NT2/D1 (cell line): ENCODE results near the gene TMEM63A.
A peak's percentile ranks its signal among the peaks of the same experiment; 100 is the strongest.
"Not testable (repeated sequence)": the region's sequence is repeated elsewhere in the genome, so short reads cannot be mapped to it uniquely, and the experiment has no call there.

Experiments used
- DNase-seq: peaks from one replicate; pipeline ENCODE4 v3.0.0-alpha.2; 2011; ENCODE audit warnings: low read depth, low spot score
- H3K27me3 ChIP-seq: 2 replicates; pipeline ENCODE4 v1.6.0; 2011; ENCODE audit warnings: mild to moderate bottlenecking; ENCODE audit not compliant: insufficient read length, insufficient read depth
- H3K36me3 ChIP-seq: 2 replicates; pipeline ENCODE4 v1.6.1; 2011; ENCODE audit warnings: mild to moderate bottlenecking, low read length, mixed read lengths; ENCODE audit not compliant: insufficient read depth, insufficient read length
- H3K4me1 ChIP-seq: 2 replicates; pipeline ENCODE4 v1.5.1; 2011; ENCODE audit not compliant: insufficient read depth, insufficient read length
- H3K4me3 ChIP-seq: 2 replicates; pipeline ENCODE4 v1.5.1; 2011; ENCODE audit warnings: low read depth; ENCODE audit not compliant: insufficient read length
- H3K9ac ChIP-seq: 2 replicates; pipeline ENCODE4 v1.6.0; 2011; ENCODE audit warnings: low read depth; ENCODE audit not compliant: insufficient read length
- H3K9me3 ChIP-seq: 2 replicates; pipeline ENCODE4 v1.5.1; 2011; ENCODE audit warnings: mild to moderate bottlenecking, low read length; ENCODE audit not compliant: insufficient read depth
- SUZ12 ChIP-seq: IDR thresholded peaks from 2 replicates; pipeline ENCODE4 v1.6.1; 2011; ENCODE audit not compliant: insufficient read length, insufficient read depth; ENCODE audit errors: extremely low read depth
- YY1 ChIP-seq: IDR thresholded peaks from 2 replicates; pipeline ENCODE4 v1.6.1; 2011; ENCODE audit not compliant: insufficient read length, insufficient read depth
- ZNF274 ChIP-seq: IDR thresholded peaks from 2 replicates; pipeline ENCODE4 v1.6.1; 2011; ENCODE audit warnings: mild to moderate bottlenecking, low read depth, low read length

Gene TMEM63A

DNA sequence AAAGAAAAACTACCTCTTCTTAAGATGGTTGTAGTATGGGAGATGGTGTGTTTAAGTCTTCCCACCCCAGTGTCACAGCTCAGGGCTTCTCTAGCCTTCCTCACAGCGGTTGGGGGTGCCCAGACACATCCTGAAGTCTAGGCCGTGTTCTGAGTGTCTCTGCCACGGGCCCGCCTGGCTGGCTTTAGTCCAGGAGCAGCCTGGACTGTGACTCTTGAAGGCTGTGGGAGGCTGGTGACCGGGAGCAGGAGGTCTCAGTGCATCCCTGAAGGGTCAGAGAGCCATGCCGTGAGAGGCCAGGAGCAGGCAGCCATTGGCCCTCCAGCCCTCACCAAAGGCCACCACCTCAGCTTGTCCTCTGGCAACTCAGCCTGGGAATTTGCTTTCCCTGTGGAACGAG, 67.8 kb downstream of the TMEM63A start:
- Histone ChIP-seq H3K36me3 (peaks cover 34% of the 10 kb centered on the region), H3K4me1 (peaks cover 20% of the 10 kb centered on the region), H3K9ac (no peak overlapping the region), H3K27me3 (peaks cover 3% of the 10 kb centered on the region), H3K9me3 (no peaks in the 10 kb centered on the region), H3K4me3 (no peak overlapping the region)
- TF ChIP-seq SUZ12 (no peak), YY1 (no peak), ZNF274 (no peak)
- no peak for DNase-seq

DNA sequence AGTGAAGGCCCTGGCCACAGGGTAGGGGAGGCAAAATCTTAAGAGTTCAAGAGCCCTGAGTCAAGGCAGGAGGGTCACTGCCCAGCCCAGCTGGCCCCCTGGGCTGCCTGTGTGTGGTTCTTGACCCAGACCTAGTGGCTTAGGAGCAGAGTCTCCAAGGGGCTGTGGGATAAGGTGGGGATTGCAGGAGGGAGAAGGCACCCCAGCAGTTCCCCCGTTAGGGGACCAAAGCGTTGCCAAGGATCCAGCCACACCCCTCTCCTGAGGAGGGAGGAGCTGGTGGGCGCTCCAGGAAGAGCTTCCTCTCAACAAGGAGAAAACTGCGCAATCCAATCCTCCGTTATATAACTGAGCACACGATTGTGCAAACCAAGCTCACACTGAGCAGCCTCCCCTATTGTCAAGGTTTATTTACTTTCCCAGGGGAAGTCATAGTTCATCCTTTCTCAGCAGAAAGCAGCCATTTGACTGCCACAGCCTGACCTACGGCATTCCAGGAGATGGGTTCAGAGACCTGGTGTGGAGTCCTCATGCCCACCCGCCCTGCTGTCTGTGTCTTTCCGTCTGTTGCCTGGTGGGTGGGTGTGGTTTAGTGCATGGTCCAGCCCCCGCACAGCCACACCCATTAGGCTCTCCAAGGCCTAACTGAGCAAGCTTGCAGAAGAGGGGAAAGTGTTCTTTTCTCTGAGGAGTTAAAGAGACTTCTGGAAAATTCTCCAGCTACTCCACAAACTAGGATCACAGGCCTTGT, 68.8 kb downstream of the TMEM63A start:
- no peak for TF ChIP-seq SUZ12
- no peak for TF ChIP-seq YY1
- TF ChIP-seq ZNF274 = no peak
- no peak overlapping the region for H3K4me3 ChIP-seq
- H3K36me3 ChIP-seq = peaks cover 33% of the 10 kb centered on the region
- H3K4me1 ChIP-seq = peaks cover 20% of the 10 kb centered on the region
- no peak for DNase-seq
- H3K27me3 ChIP-seq = peaks cover 13% of the 10 kb centered on the region
- no peak overlapping the region for H3K9ac ChIP-seq
- H3K9me3 ChIP-seq = no peaks in the 10 kb centered on the region

DNA sequence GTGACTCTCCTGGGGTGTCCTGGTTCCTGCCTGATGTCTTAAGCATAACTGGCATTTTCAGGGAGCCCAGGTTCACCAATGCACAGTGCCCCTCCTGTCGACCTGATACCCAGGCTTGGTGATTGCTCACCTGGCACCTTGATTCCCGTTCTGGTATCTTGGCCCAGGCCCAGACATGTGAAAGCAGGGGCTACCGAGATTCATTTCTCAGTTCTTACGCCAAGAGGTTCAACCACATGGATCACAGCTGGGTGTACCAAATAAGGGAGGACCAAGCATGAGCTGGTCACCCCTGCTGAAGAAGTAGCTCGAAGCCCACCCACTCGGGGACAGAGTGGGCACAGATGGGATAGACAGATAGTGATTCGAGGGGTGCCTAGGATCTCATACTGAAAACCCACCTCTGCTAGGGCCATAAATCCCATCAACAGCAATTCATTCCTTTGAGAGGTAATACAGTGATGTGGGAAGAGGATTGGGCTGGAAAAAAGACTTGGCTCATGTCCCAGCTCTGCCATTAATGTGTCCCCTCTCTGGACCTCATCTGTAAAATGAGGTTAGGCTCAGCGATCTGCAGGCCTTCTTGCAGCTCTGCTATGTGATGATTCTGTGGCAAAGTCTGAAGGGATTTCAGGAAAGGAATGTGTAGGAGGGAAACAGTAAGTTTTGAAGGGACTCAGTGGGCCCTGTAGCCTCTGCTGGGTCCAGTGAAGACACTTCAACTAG, 69.5 kb downstream of the TMEM63A start:
- no peak overlapping the region for H3K9ac ChIP-seq
- H3K36me3 ChIP-seq = peaks cover 33% of the 10 kb centered on the region
- TF ChIP-seq YY1 = no peak
- TF ChIP-seq ZNF274 = no peak
- TF ChIP-seq SUZ12 = no peak
- peaks cover 18% of the 10 kb centered on the region for H3K4me1 ChIP-seq
- peaks cover 15% of the 10 kb centered on the region for H3K27me3 ChIP-seq
- no peaks in the 10 kb centered on the region for H3K9me3 ChIP-seq
- DNase-seq = no peak
- H3K4me3 ChIP-seq = no peak overlapping the region

DNA sequence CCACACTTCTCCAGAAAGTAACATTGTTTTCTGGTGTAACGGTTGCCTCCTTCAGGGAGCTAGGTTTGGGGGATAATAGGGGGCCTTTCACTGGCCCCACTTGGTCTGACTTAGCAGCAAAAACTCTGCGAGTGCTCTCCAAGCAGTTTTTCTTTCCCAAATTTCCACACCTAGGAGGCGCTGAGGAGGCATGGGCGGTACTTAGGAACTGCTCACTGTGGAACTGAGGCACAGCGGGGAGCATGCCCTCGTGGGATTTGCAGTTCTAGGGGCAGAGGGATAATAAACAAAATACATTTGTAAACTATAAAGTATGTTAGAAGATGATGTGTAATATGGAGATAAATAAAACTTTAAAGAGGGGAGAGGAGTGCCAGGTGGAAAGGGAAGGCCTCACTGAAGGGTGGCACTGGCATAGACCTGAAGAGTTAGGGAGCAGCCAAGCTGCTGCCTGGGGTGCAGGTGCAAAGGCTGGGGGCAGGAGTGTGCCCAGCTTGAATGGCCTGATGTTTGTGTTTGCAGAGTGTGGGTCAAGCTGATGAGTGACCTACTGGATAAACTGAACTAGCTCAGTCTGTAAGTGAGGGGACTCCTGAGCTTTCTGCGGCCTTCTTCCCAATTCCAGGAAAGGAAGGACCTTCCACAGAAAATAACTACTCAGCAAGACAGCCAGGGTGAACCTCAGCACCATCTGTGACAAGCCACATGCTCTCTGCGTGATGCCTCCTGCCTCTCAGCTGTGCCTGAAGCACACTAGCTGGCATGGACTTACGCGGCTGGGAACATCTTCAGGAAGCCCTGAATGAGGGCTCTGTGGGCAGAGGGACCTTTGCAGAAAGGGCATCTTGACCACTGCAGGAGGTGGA, 70.3 kb downstream of the TMEM63A start:
- Histone ChIP-seq H3K4me3 (peak overlapping the region; percentile 42), H3K4me1 (peaks cover 10% of the 10 kb centered on the region), H3K9me3 (no peaks in the 10 kb centered on the region), H3K27me3 (peaks cover 15% of the 10 kb centered on the region), H3K36me3 (peaks cover 33% of the 10 kb centered on the region), H3K9ac (peak overlapping the region; percentile 71)
- no peak for TF ChIP-seq YY1
- no peak for TF ChIP-seq SUZ12
- no peak for TF ChIP-seq ZNF274
- DNase-seq = no peak

DNA sequence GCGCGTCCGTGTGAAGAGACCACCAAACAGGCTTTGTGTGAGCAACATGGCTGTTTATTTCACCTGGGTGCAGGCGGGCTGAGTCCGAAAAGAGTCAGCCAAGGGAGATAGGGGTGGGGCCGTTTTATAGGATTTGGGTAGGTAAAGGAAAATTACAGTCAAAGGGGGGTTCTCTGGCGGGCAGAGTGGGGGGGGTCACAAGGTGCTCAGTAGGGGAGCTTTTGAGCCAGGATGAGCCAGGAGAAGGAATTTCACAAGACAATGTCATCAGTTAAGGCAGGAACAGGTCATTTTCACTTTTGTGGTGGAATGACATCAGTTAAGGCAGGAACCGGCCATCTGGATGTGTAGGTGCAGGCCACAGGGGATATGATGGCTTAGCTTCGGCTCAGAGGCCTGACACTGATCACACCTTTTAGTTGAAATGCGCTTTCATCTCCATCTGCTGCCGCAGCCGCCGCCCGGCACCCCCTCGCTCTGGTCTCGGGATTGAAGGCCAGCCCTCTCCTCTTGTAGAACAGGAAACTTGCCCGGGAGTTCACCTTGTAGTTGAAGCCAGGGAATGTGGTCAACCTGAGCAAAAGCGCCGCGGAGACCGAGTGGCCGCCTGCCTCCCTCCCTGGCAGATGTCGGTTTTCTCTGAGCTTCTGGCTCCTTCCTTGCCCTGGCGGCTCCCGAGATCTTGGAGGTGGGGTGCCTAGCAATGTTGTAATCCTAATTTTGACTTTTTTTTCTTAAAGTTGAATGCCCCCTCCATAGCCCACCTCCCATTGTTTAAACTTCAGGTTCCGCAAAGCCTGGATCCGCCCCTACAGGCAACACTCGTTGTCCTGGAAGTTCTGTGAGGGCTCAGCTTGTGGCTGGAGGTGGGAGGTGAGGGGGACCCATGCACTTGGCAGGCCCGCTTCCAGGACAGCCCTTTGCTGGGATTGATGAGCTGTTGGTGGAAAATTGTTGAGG, 71.3 kb downstream of the TMEM63A start:
- not testable (repeated sequence) for H3K9me3 ChIP-seq, H3K4me1 ChIP-seq, DNase-seq
- H3K4me3 ChIP-seq = peak overlapping the region; percentile 76
- H3K27me3 ChIP-seq = peaks cover 15% of the 10 kb centered on the region
- peaks cover 29% of the 10 kb centered on the region for H3K36me3 ChIP-seq
- peak overlapping the region; percentile 90 for H3K9ac ChIP-seq

DNA sequence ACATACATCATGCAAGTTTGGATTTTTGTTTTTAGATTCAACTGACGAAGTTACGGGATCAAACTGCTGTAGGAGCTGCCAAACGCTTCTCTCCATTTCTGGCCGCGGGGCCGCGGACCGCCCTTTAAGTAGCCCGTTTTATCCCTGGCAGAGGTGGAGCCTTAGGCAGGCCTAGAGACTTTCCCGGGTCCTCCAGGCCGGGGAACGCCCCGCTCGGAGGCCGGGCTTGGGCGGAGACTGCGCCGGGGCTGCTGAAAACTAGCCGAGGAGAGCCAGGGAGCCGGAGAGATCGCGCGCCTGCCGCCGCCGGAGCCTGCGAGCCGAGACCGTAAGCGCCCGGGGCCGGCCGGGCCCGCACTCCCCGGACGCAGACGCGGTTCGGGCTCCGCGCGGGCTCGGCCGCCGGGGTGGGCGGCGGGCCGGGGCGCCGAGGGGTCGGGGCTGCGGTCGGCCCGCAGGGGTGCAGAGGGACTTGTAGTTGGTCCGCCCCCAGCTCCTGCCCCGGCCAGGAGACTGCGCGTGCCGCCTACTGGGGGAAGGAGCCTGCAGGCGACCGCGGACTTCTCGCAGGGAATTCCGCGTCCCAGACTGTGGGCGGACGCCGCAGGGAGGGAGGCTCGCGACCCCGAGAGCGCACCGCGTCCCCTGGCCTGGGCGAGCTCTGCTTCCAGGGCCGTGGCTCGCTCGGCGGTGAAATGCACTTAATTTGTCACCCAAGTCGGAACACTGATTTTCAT, 72.2 kb downstream of the TMEM63A start, which contains the start of gene EPHX1:
EPHX1 (plus strand) TSS at position 283 of the 737 bp plus-strand sequence. CDS start 18,606 bp downstream, outside the sequence.
- no peak for TF ChIP-seq YY1
- peaks cover 15% of the 10 kb centered on the region for H3K27me3 ChIP-seq
- H3K9me3 ChIP-seq = no peaks in the 10 kb centered on the region
- H3K36me3 ChIP-seq = peaks cover 25% of the 10 kb centered on the region
- H3K9ac ChIP-seq = peak within 1 kb of the TSS; percentile 90
- peak; percentile 93 for DNase-seq
- H3K4me3 ChIP-seq = peak within 1 kb of the TSS; percentile 76
- peaks cover 3% of the 10 kb centered on the region for H3K4me1 ChIP-seq
